Measurements from ENCODE around the gene MATN1.

MATN1 gene

DNA sequence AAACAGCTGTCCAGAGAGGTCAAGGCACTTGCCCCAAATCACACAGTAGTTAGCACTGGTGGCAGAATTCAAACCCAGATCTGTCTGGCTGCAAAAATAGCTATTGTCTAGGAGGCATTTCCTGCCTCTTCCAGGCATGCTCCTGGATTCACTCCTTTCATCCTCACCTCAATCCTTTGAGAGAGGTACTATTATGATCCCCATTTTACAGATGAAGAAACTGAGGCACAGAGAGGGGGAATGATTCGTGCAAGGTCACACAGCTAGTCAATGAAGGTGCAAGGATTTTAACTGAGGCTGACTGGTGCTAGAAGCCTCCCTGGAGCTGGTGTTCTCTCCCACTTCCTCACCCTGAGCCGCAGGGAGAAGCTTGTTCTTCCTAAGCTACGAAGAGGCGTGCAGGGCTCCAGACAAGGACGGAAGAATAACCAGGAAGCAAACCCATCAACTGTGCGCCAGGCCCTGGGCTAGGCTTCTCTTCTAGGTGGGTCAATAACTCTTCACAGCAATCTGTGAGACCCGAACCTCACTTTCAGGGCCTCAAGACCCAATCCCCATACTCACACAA lies 34.8 kb upstream of the MATN1 start:
- TF ChIP-seq TOX (CRISPR knock-in tag; IDR thresholded peaks at IDR 0.05; ENCODE audit: borderline replicate concordance) = no peak
- no peak for TF ChIP-seq ISL1 (CRISPR knock-in tag; IDR thresholded peaks at IDR 0.05)
- no peak for TF ChIP-seq GLIS3 (CRISPR knock-in tag; IDR thresholded peaks at IDR 0.05)
- TF ChIP-seq ARNTL (CRISPR knock-in tag; IDR thresholded peaks at IDR 0.05; ENCODE audit: borderline replicate concordance, low read depth) = no peak
- no peak for TF ChIP-seq ZC3H10 (CRISPR knock-in tag; IDR thresholded peaks at IDR 0.05)
- TF ChIP-seq, protein P1, sequence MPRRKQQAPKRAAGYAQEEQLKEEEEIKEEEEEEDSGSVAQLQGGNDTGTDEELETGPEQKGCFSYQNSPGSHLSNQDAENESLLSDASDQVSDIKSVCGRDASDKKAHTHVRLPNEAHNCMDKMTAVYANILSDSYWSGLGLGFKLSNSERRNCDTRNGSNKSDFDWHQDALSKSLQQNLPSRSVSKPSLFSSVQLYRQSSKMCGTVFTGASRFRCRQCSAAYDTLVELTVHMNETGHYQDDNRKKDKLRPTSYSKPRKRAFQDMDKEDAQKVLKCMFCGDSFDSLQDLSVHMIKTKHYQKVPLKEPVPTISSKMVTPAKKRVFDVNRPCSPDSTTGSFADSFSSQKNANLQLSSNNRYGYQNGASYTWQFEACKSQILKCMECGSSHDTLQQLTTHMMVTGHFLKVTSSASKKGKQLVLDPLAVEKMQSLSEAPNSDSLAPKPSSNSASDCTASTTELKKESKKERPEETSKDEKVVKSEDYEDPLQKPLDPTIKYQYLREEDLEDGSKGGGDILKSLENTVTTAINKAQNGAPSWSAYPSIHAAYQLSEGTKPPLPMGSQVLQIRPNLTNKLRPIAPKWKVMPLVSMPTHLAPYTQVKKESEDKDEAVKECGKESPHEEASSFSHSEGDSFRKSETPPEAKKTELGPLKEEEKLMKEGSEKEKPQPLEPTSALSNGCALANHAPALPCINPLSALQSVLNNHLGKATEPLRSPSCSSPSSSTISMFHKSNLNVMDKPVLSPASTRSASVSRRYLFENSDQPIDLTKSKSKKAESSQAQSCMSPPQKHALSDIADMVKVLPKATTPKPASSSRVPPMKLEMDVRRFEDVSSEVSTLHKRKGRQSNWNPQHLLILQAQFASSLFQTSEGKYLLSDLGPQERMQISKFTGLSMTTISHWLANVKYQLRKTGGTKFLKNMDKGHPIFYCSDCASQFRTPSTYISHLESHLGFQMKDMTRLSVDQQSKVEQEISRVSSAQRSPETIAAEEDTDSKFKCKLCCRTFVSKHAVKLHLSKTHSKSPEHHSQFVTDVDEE (CRISPR knock-in tag; IDR thresholded peaks at IDR 0.05) = no peak
- no peak for TF ChIP-seq OSR1 (CRISPR knock-in tag; IDR thresholded peaks at IDR 0.05)
- no peak for TF ChIP-seq ZNF565 (CRISPR knock-in tag; conservative IDR thresholded peaks at IDR 0.05; ENCODE audit: low read depth)
- no peak for ATAC-seq

DNA sequence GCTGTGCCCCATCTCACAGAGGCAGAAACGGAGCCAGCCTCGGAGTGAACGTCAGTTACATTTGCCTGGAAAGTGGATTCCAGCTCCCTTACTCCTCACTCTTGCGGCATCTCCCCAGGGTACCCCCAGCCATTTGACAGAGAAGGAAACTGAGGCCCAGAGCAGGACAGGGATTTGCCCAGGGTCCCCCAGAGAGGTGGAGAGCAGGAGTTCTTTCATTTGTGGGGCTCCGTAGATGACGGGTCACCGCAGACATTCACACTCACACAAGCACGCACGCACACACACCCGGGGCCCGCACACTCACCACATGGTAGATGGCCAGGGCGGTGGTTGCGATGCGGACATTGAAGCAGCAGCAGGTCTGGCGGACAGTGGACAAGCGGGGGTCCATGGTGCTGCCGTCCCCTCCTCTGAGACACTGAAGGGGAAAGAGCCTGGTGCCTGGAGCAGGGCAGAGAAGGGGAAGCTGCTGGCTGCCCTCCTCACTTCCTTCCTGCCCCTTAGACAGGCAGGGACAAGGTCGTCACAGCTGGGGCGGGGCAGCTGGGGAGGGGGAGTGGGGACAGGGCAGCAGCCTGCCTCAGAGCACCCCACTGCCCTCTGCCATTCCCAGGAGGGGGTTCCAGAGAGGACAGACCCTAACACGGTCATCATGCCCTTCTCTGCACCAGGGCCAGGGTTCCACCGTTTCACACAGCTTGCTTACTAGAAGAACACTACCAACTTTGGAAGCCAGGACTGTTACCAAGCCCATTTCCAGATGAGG lies 34.2 kb upstream of the MATN1 start, which contains the start of gene LAPTM5:
Gene LAPTM5 (minus strand): TSS at position 423 of the 769 bp plus-strand sequence. CDS start 29 bp downstream, at position 394.
- no peak; the same call in 2 of the 3 replicates for ATAC-seq
- TF ChIP-seq BACH2 (CRISPR knock-in tag; IDR thresholded peaks at IDR 0.05; ENCODE audit: borderline replicate concordance) (no peak), TOX (CRISPR knock-in tag; IDR thresholded peaks at IDR 0.05; ENCODE audit: borderline replicate concordance) (no peak), ZFP3 (CRISPR knock-in tag; IDR thresholded peaks at IDR 0.05) (no peak), ZFP30 (CRISPR knock-in tag; IDR thresholded peaks at IDR 0.05) (no peak), ZNF565 (CRISPR knock-in tag; conservative IDR thresholded peaks at IDR 0.05; ENCODE audit: low read depth) (no peak), ZNF70 (CRISPR knock-in tag; IDR thresholded peaks at IDR 0.05) (no peak), OSR1 (CRISPR knock-in tag; IDR thresholded peaks at IDR 0.05) (no peak), PATZ1 (CRISPR knock-in tag; IDR thresholded peaks at IDR 0.05; ENCODE audit: borderline replicate concordance) (no peak), ARNTL (CRISPR knock-in tag; IDR thresholded peaks at IDR 0.05; ENCODE audit: borderline replicate concordance, low read depth) (no peak), TCF4 (CRISPR knock-in tag; IDR thresholded peaks at IDR 0.05; ENCODE audit: borderline replicate concordance) (no peak), CREB5 (CRISPR knock-in tag; IDR thresholded peaks at IDR 0.05; ENCODE audit: low read depth) (no peak), GLIS3 (CRISPR knock-in tag; IDR thresholded peaks at IDR 0.05) (no peak), ZC3H10 (CRISPR knock-in tag; IDR thresholded peaks at IDR 0.05) (no peak), ESRRG (CRISPR knock-in tag; IDR thresholded peaks at IDR 0.05) (no peak)
- TF ChIP-seq, protein P1 (CRISPR knock-in tag; IDR thresholded peaks at IDR 0.05) = no peak

DNA sequence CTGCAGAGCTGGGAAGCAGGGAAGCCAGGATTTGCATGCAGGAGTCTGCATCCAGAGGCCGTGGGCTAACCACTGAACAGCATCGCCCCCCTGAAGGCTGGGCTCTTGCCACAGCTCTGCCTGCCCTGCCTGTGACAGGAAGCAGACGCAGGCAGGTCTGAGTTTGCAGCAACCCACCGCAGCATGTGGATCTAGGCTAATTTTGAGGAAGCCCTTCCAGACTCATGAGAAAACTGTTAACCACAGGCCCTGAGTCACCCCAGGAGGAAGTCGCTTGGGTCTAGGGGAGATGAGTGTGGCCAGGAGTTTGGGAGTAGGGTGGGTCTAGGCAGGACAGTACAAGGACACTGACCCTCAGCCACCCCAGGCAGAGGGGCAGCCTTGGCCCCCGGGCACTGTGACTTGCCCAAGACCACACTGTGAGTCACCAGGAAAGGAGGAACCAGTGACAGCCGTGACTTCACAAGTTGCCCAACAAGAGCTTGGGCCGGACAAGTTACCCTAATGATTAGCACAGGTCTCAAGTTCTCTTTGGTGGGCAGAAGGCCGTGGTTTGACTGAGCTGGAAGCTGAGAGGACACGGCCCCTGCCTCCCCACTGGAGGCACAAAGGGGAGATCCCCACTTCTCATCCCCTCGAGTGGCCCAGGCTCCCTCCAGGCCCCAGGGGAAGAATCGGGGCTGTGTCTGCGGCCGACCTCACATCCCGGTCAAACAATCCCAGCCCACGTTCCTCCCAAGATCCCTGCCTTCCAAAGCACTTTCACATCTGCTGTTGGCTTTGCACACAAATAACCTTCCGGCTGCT lies 33.4 kb upstream of the MATN1 start:
- ATAC-seq = peak; percentile 90
- TF ChIP-seq, protein P2, sequence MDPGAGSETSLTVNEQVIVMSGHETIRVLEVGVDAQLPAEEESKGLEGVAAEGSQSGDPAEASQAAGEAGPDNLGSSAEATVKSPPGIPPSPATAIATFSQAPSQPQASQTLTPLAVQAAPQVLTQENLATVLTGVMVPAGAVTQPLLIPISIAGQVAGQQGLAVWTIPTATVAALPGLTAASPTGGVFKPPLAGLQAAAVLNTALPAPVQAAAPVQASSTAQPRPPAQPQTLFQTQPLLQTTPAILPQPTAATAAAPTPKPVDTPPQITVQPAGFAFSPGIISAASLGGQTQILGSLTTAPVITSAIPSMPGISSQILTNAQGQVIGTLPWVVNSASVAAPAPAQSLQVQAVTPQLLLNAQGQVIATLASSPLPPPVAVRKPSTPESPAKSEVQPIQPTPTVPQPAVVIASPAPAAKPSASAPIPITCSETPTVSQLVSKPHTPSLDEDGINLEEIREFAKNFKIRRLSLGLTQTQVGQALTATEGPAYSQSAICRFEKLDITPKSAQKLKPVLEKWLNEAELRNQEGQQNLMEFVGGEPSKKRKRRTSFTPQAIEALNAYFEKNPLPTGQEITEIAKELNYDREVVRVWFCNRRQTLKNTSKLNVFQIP (CRISPR knock-in tag; IDR thresholded peaks at IDR 0.05; ENCODE audit: borderline replicate concordance, low read depth) = no peak
- TF ChIP-seq SNAI2 (CRISPR knock-in tag; IDR thresholded peaks at IDR 0.05) (no peak), ZNF8 (CRISPR knock-in tag; IDR thresholded peaks at IDR 0.05) (no peak), ZFP3 (CRISPR knock-in tag; IDR thresholded peaks at IDR 0.05) (no peak), ESRRG (CRISPR knock-in tag; IDR thresholded peaks at IDR 0.05) (no peak), CSDC2 (CRISPR knock-in tag; IDR thresholded peaks at IDR 0.05) (no peak), BACH2 (CRISPR knock-in tag; IDR thresholded peaks at IDR 0.05; ENCODE audit: borderline replicate concordance) (no peak), ZFP30 (CRISPR knock-in tag; IDR thresholded peaks at IDR 0.05) (no peak), PATZ1 (CRISPR knock-in tag; IDR thresholded peaks at IDR 0.05; ENCODE audit: borderline replicate concordance) (no peak)

All from SK-N-SH treated with all-trans-retinoic acid at 6 μM for 48 hours (cell line).